AG09319 (cell line): ENCODE results near the gene DENND5B.
"Not testable (repeated sequence)": the region's sequence is repeated elsewhere in the genome, so short reads cannot be mapped to it uniquely, and the experiment has no call there.

Experiments used
- DNase-seq: peaks from one replicate; pipeline ENCODE4 v3.0.0-alpha.2; 2010; ENCODE audit warnings: low read depth; ENCODE audit errors: extremely low read depth
- CTCF ChIP-seq: IDR thresholded peaks from 2 replicates; pipeline ENCODE4 v1.5.1; 2011; ENCODE audit warnings: low read depth, mild to moderate bottlenecking, inconsistent platforms, low read length, moderate library complexity

Gene DENND5B

DNA sequence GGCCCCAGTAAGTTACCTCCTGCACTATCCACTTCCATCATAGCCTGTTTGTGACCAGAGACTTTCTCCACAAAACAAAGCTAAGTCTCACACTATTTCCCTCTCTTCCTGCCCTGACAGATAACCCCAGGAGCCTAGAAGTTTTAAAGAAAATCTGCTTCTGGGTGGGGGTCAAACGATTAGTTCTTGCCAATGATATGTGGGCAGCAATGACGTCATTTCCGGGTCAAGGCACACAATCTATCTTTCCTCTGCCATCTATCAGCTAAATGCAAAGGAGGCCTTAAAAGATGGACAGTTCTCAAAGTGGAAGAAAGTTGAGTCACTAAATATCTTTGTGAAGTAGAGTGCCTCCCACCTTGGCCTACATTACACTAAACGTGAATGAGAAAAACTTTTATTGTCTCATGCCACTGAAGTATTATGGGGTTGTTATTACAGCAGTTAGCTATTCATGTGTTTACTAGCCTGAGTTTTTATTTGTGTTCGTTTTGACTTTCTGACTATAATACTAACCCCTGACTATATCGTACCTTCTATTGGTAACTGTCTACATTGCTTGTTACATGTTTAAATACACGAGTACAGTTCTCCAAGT lies 86.2 kb downstream of the DENND5B start:
- no peak for TF ChIP-seq CTCF
- DNase-seq = no peak

DNA sequence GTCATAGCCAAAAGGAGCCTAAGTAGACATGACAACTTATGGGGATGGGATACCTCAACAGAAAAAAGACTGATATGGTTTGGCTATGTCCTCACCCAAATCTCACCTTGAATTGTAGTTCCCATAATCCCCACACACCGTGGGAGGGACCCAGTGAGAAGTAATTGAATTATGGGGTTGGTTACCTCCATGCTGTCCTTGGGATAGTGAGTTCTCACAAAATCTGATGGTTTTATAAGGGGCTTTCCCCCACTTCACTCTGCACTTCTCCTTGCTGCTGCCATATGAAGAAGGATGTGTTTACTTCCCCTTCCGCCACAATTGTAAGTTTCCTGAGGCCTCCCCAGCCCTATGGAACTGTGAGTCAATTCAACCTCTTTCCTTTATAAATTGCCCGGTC lies 89.9 kb downstream of the DENND5B start:
- not testable (repeated sequence) for DNase-seq

- TF ChIP-seq CTCF = no peak
- DNase-seq = no peak
Observed at GRCh38 chr12:31499567-31499966, 91.4 kb downstream of the DENND5B start.

GRCh38 chr12:31498424-31498823 lies 92.5 kb downstream of the DENND5B start:
- no peak for TF ChIP-seq CTCF
- no peak for DNase-seq

GRCh38 chr12:31496257-31496656 lies 94.7 kb downstream of the DENND5B start:
- TF ChIP-seq CTCF = no peak
- DNase-seq = no peak

DNA sequence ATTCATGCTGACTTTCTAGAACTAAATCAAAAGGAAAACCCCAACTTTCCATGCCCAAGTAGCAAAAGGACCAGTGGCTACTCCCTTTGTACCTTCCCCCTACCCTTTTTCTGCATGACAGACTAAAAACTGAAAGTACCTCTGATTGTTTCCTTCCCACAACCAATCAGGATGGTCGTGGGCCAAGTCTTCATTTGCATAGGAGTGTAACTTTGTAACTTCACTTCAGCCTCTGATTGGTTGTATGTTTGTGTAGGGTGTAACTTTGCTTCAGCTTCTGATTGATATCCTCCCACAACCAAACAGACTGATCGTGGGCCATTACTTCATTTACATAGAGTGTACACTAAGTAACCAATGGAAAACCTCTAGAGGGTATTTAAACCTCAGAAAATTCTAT lies 96.5 kb downstream of the DENND5B start:
- DNase-seq = no peak
- no peak for TF ChIP-seq CTCF

GRCh38 chr12:31492599-31493196 lies 98.2 kb downstream of the DENND5B start:
- DNase-seq = no peak

More at GRCh38 chr12:31492599-31493196, 98.2 kb downstream of the DENND5B start:
- no peak for TF ChIP-seq CTCF
